ENCODE measurements around the gene NDUFAF2. TPM values are rescaled to one million over a fixed set of nuclear protein-coding genes. Genes with fewer than 3 reads are reported as not detected.
"Not testable (repeated sequence)": the region's sequence is repeated elsewhere in the genome, so short reads cannot be mapped to it uniquely, and the experiment has no call there.

Gene NDUFAF2
- total RNA-seq, 1 donor from 2014 or later = 42.6 TPM

DNA sequence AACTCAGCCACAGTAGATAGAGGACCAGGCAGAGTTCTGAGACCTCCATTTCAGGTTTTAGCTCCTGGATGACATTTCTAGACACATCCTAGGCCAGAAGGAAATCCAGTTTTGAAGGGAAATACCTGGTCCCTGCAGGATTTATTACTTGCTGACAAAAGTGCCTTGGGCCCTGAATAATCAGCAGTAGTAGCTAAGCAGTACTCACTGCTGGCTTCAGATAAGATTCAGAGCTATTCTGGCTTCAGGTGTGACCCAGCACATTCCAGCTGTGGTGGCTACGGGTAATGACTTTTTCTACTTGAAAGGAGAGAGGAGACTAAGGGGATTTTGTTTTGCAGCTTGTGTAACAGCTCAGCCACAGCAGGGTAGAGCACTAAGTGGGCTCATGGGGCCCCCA lies 34.0 kb downstream of the NDUFAF2 start:
- no peak for DNase-seq (ENCODE audit: missing footprints)
- peak; percentile 44 for ATAC-seq
- intact Hi-C loops (cut with DNase I) = no loop called here

DNA sequence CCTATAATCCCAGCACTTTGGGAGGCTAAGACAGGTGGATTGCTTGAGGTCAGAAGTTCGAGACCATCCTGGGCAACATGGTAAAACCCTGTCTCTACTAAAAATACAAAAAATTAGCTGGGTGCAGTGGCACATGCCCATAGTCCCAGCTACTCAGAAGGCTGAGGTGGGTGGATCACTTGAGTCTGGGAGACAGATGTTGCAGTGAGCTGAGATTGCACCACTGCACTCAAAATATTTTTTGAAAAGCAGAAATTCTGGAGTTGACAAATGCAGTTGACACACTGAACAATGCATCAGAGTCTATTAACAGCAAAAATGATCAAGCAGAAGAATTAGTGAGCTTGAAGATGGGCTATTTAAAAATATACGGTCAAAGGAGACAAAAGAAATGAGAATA lies 35.5 kb downstream of the NDUFAF2 start:
- ATAC-seq (no peak), DNase-seq (ENCODE audit: missing footprints) (no peak)
- intact Hi-C loops (cut with DNase I) = no loop called here

DNA sequence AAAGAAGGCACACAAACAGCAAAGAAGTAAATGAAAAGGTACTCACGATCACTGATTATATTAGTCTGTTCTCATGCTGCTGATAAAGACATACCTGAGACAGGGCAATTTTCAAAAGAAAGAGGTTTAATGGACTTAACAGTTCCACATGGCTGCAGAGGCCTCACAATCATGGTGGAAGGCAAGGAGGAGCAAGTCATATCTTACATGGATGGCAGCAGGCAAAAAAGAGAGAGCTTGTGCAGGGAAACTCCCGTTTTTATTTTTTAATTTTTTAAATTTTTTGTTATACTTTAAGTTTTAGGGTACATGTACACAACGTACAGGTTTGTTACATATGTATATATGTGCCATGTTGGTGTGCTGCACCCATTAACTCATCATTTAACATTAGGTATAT lies 37.1 kb downstream of the NDUFAF2 start:
- ATAC-seq; intact Hi-C loops (cut with DNase I); DNase-seq (ENCODE audit: missing footprints): not testable (repeated sequence)

DNA sequence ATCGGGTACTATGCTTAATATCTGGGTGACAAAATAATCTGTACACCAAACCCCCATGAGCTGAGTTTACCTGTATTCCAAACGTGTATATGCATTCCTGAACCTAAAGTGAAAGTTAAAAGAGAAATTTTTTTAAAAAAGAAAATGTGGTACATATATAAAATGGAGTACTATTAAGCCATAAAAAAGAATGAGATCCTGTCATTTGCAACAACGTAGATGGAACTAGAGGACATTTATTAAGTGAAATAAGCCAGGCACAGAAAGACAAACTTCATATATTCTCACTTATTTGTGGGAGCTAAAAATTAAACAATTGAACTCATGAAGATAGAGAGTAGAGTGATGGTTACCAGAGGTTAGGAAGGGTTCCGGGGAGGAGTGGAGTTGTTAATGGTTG lies 44.8 kb downstream of the NDUFAF2 start:
- ATAC-seq = no peak
- intact Hi-C loops (cut with DNase I) = no loop called here
- no peak for DNase-seq (ENCODE audit: missing footprints)

DNA sequence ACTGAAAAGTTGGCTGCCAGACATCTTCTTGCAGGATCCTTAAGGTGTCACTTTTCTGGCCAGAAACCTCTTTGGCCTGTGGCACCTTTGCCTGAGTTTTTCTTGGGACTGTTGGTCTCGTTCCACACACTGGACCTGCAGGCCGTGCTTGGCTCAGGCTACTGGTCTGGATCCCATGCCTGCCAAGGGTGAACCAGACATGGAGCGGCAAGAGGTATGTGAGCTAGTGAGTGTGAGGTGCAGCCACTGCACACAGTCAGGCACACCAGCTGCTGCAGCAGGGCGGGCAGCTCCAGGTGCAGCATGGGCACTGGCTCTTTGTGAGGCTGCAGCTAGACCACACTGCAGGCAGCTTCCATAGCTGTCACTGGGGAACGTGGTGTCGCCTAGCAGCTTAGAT lies 47.9 kb downstream of the NDUFAF2 start:
- ATAC-seq (peak; percentile 85), DNase-seq (ENCODE audit: missing footprints) (peak; percentile 69)
- intact Hi-C loops (cut with DNase I) = no loop called here

DNA sequence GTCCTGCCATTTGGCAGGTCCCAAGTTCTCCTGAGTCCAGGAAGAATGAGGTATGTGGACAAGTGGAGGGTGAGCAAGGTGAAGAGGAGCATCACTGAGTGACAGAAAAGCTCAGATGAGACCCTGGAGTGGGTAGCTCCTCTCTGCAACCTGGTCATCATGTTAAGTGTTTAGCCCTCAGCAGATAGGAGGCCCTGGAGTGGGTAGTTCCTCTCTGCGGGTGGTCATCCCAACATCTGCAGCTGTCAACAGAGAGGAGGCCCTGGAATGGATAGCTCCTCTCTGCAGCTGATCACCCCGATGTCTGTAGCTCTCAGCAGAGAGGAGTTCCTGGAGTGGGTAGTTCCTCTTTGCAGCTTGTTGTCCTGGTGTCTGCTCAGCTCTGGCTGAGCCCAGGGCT lies 48.4 kb downstream of the NDUFAF2 start:
- intact Hi-C loops (cut with DNase I) = no loop called here
- DNase-seq (ENCODE audit: missing footprints) = no peak
- ATAC-seq = peak; percentile 38

DNA sequence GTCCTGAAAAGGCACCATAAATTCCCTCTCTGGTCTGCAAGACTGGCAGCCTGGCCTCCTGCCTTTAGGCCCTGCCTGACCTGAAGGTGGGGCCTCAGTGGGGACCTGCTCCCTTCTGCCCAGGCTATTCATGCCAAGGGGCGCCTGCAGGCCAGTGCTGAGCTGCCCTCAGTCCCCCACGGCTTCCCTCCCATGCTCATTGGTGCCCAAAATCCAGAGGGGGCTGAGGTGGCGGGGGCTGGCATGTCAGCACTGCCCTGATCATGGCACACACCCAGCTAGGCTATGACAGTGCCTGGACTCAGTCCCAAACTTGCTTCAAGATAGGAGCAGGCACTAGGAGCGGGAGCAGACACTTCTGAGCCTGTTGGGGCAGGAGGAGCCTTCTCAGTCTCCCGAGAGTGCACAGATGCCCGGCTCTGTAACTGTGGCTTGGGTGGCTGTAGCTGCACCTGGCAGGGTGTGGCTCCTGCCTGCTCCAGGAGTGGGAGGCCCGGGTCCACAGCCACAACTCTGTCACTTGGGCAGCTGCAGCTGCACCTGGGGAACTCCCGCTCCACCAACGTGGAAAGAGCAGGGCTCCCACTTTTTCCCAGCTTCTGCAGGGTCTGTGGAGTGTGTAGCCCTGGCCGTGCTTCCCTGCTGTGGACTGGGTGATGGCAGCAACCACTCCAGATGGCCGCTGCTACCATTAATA lies 49.0 kb downstream of the NDUFAF2 start:
- DNase-seq (ENCODE audit: missing footprints) = peak; percentile 65
- peak; percentile 80 for ATAC-seq
- intact Hi-C loops (cut with DNase I) = no loop called here

DNA sequence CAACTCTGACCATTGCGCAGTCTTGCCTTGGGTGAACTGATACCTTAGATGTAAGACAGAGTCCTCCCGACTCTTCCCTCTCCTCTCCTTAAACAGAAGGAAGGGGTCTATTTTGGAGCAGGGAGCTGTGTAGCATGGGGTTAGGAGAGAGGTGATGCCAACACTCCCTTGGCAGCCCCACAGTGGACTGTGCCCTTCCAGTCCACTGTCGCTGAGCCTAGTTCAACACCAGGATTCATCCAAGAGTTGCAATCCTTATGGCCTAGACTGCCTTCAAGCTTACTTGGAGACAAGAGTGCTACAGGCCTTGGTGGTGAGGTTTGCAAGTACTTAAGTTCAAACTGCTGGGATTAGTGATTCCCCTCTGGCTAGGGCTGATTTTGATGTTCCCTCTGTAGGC lies 51.4 kb downstream of the NDUFAF2 start:
- ATAC-seq = no peak
- intact Hi-C loops (cut with DNase I) = no loop called here
- DNase-seq (ENCODE audit: missing footprints) = no peak

DNA sequence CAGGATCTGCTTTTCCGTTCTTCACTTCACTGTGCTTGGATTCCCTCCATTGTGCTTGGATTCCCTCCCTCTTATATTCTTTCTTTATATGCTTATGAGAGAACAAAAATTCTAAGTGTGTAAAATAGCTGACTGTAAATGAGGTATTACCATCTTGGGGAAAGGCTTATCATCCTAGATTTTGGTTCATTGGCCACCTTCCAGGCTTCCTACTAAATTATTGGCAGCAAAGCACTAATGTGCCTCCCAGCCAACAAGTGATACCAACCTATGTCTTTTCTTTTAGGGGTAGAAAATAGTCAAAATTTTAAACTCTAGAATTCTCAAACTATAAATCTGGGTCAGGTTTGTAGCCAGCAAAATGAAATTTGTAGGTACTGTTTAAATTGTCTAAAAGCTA lies 52.7 kb downstream of the NDUFAF2 start:
- ATAC-seq = no peak
- no peak for DNase-seq (ENCODE audit: missing footprints)
- intact Hi-C loops (cut with DNase I) = no loop called here

DNA sequence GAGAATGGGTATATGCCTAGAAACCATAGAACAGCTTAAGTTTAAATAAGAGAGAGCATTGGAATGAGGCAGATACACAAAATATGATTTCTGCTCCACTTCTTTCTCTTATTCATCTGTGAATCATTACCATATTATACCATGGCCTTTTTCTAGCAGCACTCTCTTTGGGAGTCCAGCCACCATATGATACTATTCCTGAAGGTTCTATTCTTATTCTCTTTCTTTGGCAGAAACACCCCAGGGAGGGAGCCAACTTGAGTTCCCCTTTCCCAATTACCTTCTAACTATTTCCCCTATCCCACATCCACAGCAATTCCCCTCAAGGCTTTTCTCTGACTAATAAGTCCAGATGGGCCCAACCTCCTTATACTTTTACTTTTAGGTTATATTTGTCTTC lies 55.9 kb downstream of the NDUFAF2 start:
- DNase-seq (ENCODE audit: missing footprints) = no peak
- peak; percentile 34 for ATAC-seq
- intact Hi-C loops (cut with DNase I) = no loop called here

DNA sequence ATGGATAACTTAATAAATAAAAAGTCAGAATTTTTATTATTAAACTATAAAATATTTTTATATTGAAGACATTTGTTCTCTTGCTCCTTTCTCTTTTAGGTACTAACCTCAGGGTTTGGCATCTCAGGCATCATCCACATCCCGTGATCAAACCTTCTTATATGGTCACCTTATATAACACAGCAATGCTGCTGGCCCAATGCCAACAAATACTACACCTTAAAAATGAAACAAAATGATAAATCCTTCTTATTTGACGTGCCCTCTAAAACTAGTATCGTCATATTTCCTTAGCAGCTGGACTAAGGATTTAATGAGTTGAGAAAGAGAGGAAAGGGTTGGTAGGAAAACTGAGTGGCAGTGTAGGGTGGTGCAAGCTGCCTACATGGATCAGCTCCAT lies 56.6 kb downstream of the NDUFAF2 start:
- ATAC-seq (no peak), DNase-seq (ENCODE audit: missing footprints) (no peak)
- intact Hi-C loops (cut with DNase I) = no loop called here

DNA sequence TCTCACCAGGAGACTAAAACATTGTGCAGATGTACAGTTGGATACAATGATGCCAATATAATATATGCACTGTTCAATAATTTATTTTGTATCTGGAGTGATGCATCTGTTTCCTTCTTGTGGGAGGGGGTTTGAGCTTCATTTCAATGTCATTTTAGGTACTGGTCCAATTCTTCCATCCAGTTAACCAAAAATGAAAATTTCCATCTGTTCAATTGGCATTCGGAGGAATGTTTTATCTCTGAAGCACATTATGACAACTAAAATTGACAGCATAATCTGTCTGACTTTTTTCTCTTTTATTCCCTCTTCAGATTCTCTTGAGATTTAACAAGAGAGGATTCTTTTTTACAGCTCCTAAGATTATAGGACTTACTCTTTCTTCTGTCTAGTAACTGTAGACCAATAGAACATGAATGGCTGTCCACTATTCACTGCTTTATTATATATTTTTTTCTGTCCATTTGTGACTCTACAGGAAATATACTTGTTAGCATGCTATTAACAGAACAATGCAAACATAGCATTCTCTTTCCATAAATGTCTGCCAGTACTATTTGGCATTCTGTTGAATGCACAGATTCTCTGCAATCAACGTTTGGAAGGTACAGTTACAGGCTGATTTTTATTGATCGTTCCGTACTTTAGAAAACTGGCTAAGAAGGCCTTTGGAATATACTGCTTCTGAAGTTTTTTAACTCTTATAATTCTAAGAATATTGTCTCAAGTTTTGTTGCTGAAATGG lies 57.8 kb downstream of the NDUFAF2 start:
- DNase-seq (ENCODE audit: missing footprints) = no peak
- intact Hi-C loops (cut with DNase I) = no loop called here
- ATAC-seq = no peak

DNA sequence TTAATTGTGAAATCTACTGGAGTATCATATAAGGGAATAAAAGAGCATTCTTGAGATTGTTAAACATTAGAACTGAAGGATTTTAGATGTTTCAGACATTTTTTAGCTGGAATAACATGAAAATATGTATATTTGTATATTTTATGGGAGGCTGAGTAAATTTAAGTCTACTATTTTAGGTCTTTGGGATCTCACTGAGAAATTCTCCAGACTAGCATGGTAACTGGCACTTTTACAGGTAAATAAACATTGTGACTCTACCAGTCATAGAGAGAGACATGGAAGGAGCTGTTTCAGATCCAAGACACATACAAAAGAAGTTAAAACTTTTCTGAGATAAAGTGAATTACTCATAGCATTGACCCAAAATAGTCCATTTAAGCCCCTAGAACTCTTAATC lies 59.4 kb downstream of the NDUFAF2 start:
- ATAC-seq = no peak
- intact Hi-C loops (cut with DNase I) = no loop called here
- DNase-seq (ENCODE audit: missing footprints) = no peak

DNA sequence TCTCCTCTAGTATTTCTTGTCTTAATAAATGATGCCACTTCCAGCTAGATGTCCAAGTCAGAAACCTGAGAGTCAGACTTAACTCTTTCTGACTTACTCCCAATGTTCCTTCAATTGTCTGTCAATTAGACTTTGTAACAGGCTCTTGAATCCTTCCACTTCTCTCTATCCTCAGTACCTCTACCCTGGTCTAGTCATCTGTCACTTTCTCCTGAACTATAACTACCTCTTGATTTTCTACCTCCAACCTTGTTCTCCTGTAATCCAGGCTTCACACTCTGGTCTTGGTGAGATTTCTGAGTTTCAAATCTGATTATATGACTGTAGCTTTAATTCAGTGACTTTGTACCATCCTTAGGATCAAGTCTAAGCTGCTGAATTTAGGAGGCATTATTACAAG lies 64.9 kb downstream of the NDUFAF2 start:
- DNase-seq (ENCODE audit: missing footprints) (no peak), ATAC-seq (no peak)
- intact Hi-C loops (cut with DNase I) = no loop called here

DNA sequence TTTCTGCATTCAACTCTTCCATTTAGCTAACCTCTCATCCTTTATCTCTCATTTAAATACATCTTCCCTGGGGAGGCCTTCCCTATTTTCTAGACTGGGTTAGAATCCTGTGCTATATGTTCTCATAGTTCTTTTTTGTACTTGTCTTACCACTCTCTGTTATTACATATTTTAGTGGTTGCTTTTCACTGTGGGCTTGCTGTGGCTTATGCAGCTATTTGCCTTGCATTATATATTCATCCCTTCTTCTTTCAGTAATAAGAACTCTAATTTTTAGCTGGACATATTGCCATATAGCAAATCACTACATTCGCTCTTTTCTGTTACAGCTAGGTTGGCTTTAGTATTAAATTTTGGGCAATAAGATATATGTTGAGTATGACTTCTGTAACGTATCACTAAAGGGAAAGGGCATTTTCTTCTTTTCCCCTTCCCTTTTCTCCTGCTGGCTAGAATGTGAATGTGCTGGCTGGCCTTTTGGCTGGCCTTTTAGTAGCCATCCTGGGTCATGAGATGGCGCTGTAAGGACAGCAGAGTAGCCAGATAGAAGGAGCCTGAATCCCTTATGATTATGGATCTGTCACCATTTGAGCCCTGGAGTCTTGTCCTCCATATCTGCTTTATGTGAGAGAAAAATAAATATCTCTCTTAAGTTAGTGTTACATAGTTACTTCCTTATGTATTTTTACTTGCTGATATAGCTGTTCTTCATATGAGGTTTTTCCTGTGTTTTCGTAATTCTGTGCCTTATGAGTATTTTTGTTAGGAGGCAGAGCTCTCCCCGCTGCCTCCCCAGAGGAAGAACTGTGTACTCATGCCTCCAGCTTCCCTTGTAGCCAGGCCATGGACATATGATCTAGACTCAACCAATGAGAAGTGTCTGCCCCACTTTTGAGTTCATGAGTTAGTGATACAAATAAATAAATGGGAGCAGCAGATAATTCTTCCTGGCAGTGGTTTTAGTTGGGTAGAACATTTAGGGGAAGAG lies 65.8 kb downstream of the NDUFAF2 start:
- intact Hi-C loops (cut with DNase I) = no loop called here
- ATAC-seq (no peak), DNase-seq (ENCODE audit: missing footprints) (no peak)

DNA sequence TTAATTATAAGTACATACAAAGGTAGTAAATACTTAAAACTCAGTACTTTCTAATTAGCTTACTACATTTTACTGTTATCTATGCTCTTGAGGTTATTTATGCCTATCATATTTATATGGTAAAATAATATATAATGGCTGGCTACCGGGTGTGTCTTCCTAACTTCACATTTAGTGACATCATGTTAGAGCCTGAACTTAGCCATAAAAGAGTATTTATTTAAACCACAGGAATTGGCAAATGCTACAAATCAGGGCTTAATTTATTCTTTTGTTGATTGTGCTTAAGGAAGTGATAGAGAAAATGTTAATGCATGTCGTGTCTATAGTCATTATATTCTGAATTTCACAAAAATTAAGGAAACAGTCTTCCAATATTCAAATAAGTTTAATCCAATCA lies 73.1 kb downstream of the NDUFAF2 start:
- intact Hi-C loops (cut with DNase I) = no loop called here

DNA sequence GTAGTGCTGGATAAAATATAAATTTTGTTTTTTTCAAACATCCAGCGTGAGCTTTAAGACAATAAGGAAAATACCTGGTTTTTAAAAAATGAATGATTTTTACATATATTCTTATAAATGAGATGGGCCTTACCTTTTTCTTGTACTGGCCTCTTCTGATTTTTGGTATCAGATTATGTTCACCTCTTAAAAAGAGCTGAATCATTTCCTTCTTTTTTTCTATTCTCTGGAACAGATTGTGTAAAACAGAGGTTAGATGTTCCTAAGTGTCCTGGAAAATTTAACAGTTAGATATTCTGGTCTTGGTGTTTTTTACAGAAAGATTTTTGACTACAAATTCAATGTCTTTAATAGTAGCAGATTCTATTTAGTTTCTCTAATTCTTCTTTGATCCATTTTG lies 74.6 kb downstream of the NDUFAF2 start:
- ATAC-seq (no peak), DNase-seq (ENCODE audit: missing footprints) (no peak)
- intact Hi-C loops (cut with DNase I) = no loop called here

More for the DNA sequence above, 73.1 kb downstream of the NDUFAF2 start:
- DNase-seq (ENCODE audit: missing footprints) (no peak), ATAC-seq (no peak)

DNA sequence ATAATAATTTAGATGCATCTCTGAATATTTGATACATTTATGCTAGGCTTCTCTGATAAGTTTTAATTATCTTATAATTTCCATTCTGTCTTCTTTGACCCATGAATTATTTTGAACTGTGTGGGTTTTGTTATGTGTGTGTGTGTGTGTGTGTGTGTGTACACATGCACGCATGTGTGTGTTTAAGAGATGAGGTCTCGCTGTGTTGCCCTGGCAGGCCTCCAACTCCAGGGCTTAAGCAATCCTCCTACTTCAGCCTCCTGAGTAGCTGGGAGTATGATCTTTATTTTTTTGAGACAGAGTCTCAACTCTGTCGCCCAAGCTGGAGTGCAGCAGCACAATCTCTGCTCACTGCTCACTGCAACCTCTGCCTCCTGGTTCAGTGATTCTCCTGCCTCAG lies 75.4 kb downstream of the NDUFAF2 start:
- no peak for ATAC-seq
- intact Hi-C loops (cut with DNase I) = no loop called here
- DNase-seq (ENCODE audit: missing footprints) = no peak

DNA sequence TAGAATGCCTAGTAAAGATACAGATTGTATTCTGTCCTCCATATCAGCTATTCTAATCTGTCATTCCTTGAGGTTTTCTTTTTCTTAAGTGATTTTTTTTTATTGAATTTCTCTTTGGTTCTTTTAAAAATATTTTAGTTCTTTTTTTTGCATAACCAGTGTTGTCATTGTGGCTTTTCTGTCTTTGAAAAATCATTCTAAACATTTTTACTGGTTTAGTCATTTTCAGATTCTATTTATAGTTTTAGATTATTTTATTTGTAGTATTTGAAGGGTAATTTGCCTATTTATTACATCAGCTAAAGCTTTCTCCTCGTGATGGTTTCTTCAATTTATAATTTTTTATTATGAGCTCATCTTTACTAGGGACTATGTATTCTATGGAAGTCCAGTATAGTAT lies 78.1 kb downstream of the NDUFAF2 start:
- ATAC-seq (no peak), DNase-seq (ENCODE audit: missing footprints) (no peak)
- intact Hi-C loops (cut with DNase I) = no loop called here

DNA sequence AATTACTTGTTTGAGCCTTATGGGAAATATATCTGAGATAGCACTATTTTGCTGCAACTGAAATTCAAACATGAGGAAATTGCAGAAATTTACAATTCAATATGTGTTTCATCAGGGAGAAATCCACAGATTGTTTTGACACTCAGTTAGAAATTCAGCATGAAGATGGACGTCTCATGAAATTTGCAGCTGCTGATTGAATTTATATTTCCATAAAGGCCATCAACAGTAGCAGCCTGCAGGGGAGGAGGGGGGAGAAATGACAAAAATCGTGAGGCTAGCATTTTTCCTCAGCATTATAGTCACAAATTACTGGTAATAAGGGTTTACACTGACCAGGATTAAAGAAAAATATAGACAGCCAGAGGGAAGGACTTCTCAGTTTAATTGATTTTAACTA lies 81.0 kb downstream of the NDUFAF2 start:
- no peak for ATAC-seq
- intact Hi-C loops (cut with DNase I) = no loop called here
- DNase-seq (ENCODE audit: missing footprints) = no peak

Data from Right ventricle myocardium inferior (tissue), 1 donor.